Stimulated activated CD4-positive, alpha-beta T cell treated with anti-CD3 and anti-CD28 coated beads, TNF-alpha, amount 100 ng/mL, for 4 hours (primary cell): ENCODE measurements around the gene TMSB10.
"Not testable (repeated sequence)": the region's sequence is repeated elsewhere in the genome, so short reads cannot be mapped to it uniquely, and the experiment has no call there.

Source experiments
- DNase-seq, 3 experiments: peaks; one replicate each; pipeline ENCODE4 v3.0.0-alpha.2; 2020; ENCODE audit warnings: low read depth in 3 of 3

The TMSB10 gene

GRCh38 chr2:84904151-84904550 is 1.3 kb upstream of the TMSB10 start:
- DNase-seq = no peak

GRCh38 chr2:84904717-84905174 is 710 bp upstream of the TMSB10 start:
- DNase-seq = no peak

- DNase-seq = peak in 1 of 3 experiments; percentile 59
Measured at GRCh38 chr2:84906108-84906899, 848 bp downstream of the TMSB10 start.

GRCh38 chr2:84906900-84907714 is 1.7 kb downstream of the TMSB10 start:
- DNase-seq = no peak

- no peak for DNase-seq
Measured at GRCh38 chr2:84908948-84909713, 3.7 kb downstream of the TMSB10 start.

- DNase-seq = no peak
Measured at GRCh38 chr2:84911135-84911678, 5.8 kb downstream of the TMSB10 start.

- DNase-seq = no peak
Measured at GRCh38 chr2:84912984-84913383, 7.5 kb downstream of the TMSB10 start.

- no peak for DNase-seq
Measured at GRCh38 chr2:84914334-84914733, 8.9 kb downstream of the TMSB10 start.

- DNase-seq = not testable (repeated sequence)
Measured at GRCh38 chr2:84915675-84916074, 10.2 kb downstream of the TMSB10 start.

- not testable (repeated sequence) for DNase-seq
Measured at GRCh38 chr2:84917821-84918220, 12.4 kb downstream of the TMSB10 start.

GRCh38 chr2:84918430-84918829 is 13.0 kb downstream of the TMSB10 start:
- DNase-seq = no peak

GRCh38 chr2:84919885-84920580 is 14.6 kb downstream of the TMSB10 start:
- peak in 1 of 3 experiments; percentile 43 for DNase-seq

GRCh38 chr2:84923009-84923408 is 17.6 kb downstream of the TMSB10 start:
- DNase-seq = no peak

- DNase-seq = no peak
Measured at GRCh38 chr2:84924173-84925106, 19.0 kb downstream of the TMSB10 start.

GRCh38 chr2:84925336-84925723 is 19.9 kb downstream of the TMSB10 start:
- DNase-seq = no peak

GRCh38 chr2:84925724-84926376 is 20.4 kb downstream of the TMSB10 start:
- DNase-seq = peak; percentile 96 to 100 (median 99)

- no peak for DNase-seq
Measured at GRCh38 chr2:84927275-84927627, 21.8 kb downstream of the TMSB10 start.

GRCh38 chr2:84931384-84931821 is 25.9 kb downstream of the TMSB10 start:
- no peak for DNase-seq

GRCh38 chr2:84938194-84938879 is 32.9 kb downstream of the TMSB10 start:
- peak in 1 of 3 experiments; percentile 41 for DNase-seq
